NCI-H2227 (cell line): Measurements from ENCODE around the gene TYK2.

Source experiments
- DNase-seq: peaks from one replicate; lab custom pipeline; 2025; ENCODE audit not compliant: unreplicated experiment; lab: John Stamatoyannopoulos, UW

The TYK2 gene

GRCh38 chr19:10316229-10317044, 63.9 kb downstream of the TYK2 start:
- DNase-seq: no peak

GRCh38 chr19:10315335-10316214, 64.8 kb downstream of the TYK2 start, which contains the start of gene FDX2:
FDX2 (minus strand) TSS chr19:10316015; CDS start chr19:10315996, 19 bp downstream.
- DNase-seq: peak; percentile 86

GRCh38 chr19:10309423-10309822, 70.9 kb downstream of the TYK2 start, which contains the start of gene ZGLP1:
ZGLP1 (minus strand) TSS chr19:10309815.
- DNase-seq: no peak

GRCh38 chr19:10306327-10306726, 74.0 kb downstream of the TYK2 start:
- no peak for DNase-seq

- no peak for DNase-seq
Observed at GRCh38 chr19:10305139-10305806, 75.1 kb downstream of the TYK2 start.
